ENCODE measurements around the gene LEF1.

DNA sequence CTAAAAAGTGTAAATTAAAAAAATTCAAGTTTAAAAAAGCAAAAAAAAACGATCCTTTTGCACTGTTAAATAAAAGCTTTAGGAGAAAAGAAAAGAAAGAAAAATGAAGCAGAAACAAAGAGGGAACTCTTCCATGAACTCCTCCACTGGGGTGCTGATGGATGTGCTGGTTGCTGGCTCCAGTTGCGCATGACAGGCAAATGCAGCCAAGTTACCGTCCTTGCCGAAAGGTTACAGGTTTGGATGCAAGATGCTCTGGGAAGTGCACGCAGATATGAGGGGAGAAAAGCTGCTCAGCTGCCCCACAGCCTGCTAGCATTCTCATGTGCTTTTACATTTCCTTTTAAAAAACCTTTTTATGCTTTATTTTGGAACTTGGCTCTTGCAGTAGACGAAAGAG lies 120.6 kb downstream of the LEF1 start:
- TF ChIP-seq, protein P1, sequence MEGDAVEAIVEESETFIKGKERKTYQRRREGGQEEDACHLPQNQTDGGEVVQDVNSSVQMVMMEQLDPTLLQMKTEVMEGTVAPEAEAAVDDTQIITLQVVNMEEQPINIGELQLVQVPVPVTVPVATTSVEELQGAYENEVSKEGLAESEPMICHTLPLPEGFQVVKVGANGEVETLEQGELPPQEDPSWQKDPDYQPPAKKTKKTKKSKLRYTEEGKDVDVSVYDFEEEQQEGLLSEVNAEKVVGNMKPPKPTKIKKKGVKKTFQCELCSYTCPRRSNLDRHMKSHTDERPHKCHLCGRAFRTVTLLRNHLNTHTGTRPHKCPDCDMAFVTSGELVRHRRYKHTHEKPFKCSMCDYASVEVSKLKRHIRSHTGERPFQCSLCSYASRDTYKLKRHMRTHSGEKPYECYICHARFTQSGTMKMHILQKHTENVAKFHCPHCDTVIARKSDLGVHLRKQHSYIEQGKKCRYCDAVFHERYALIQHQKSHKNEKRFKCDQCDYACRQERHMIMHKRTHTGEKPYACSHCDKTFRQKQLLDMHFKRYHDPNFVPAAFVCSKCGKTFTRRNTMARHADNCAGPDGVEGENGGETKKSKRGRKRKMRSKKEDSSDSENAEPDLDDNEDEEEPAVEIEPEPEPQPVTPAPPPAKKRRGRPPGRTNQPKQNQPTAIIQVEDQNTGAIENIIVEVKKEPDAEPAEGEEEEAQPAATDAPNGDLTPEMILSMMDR (IDR thresholded peaks at IDR 0.05), result no peak
- TF ChIP-seq POLR2A (IDR thresholded peaks at IDR 0.05), result no peak

Data from heart left ventricle (tissue), 13 donors.